ENCODE data around the gene PDE3B. TPM values are rescaled to one million over a fixed set of nuclear protein-coding genes. Genes with fewer than 3 reads are reported as not detected.

The PDE3B gene
- total and polyA plus RNA-seq, 9 of the 15 experiments (the other 6 are each of a cell fraction or from before 2014, with no cell fraction given) = 2.3 to 22.5 (median 12.2) TPM

DNA sequence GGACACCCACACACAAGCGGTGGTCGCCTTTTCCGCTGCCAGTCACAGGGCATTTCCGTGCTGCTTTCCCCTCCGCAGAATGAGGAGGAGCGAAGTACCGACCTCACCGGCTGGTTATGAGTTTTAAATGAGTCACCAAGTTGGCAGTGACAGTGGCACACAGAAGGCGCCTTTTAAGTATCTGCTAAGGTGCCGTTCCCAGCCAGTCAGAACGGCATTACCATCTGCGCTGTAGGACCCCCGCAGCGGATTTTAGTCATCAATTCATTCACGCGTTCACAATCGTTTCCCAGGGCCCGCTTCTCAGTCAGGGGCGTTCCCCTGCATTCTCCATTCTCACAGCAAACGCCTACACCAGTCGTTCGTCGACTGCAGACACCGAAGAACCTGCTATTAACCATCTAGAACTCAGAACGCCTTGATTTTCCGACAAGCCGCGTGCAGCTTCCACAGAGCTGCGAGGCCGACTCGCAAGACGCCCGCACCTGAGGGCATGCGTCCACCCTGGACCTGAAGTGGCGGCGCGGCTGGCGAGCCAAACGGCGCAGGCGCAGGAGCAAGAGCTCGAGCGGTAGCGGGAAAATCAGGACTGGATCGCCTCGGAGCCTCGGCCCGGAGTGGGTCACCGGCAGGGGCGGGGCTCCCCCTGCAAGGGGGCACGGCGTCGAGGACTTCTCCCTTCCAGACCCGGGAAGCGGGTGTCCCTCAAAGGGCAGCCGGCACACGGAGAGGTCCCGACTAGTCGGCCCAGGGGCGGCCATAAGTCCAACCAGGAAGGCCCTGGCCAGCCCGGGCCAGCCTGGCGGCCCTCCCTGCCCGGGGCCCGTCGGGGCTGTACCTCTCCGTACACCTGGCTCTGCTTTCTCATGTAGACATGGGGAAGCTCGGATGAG is 247.8 kb downstream of the PDE3B start (continued):
- TF ChIP-seq KLF6 (CRISPR knock-in tag; IDR thresholded peaks at IDR 0.05; ENCODE audit: borderline replicate concordance) (no peak), NCOR1 (IDR thresholded peaks at IDR 0.05) (no peak), TAF1 (IDR thresholded peaks at IDR 0.05; ENCODE audit: control insufficient read depth, extremely low read depth, insufficient read depth, low read length, severe bottlenecking) (peak; percentile 67), ZNF12 (CRISPR knock-in tag; IDR thresholded peaks at IDR 0.05) (no peak), ZNF699 (CRISPR knock-in tag; IDR thresholded peaks at IDR 0.05; ENCODE audit: insufficient replicate concordance) (no peak), ZNF431 (CRISPR knock-in tag; IDR thresholded peaks at IDR 0.05) (peak; percentile 86), TEAD4 (IDR thresholded peaks at IDR 0.05; ENCODE audit: low read length) (0 out of 2 replicates have a peak, but pooled peaks have one; percentile 51), TEAD4 (CRISPR knock-in tag; IDR thresholded peaks at IDR 0.05; ENCODE audit: borderline replicate concordance) (no peak; the same call in 1 of the 2 replicates), BCL6 (CRISPR knock-in tag; IDR thresholded peaks at IDR 0.05) (no peak), ZNF143 (CRISPR knock-in tag; IDR thresholded peaks at IDR 0.05) (no peak; the same call in 1 of the 2 replicates)
- TF ChIP-seq, protein P1, sequence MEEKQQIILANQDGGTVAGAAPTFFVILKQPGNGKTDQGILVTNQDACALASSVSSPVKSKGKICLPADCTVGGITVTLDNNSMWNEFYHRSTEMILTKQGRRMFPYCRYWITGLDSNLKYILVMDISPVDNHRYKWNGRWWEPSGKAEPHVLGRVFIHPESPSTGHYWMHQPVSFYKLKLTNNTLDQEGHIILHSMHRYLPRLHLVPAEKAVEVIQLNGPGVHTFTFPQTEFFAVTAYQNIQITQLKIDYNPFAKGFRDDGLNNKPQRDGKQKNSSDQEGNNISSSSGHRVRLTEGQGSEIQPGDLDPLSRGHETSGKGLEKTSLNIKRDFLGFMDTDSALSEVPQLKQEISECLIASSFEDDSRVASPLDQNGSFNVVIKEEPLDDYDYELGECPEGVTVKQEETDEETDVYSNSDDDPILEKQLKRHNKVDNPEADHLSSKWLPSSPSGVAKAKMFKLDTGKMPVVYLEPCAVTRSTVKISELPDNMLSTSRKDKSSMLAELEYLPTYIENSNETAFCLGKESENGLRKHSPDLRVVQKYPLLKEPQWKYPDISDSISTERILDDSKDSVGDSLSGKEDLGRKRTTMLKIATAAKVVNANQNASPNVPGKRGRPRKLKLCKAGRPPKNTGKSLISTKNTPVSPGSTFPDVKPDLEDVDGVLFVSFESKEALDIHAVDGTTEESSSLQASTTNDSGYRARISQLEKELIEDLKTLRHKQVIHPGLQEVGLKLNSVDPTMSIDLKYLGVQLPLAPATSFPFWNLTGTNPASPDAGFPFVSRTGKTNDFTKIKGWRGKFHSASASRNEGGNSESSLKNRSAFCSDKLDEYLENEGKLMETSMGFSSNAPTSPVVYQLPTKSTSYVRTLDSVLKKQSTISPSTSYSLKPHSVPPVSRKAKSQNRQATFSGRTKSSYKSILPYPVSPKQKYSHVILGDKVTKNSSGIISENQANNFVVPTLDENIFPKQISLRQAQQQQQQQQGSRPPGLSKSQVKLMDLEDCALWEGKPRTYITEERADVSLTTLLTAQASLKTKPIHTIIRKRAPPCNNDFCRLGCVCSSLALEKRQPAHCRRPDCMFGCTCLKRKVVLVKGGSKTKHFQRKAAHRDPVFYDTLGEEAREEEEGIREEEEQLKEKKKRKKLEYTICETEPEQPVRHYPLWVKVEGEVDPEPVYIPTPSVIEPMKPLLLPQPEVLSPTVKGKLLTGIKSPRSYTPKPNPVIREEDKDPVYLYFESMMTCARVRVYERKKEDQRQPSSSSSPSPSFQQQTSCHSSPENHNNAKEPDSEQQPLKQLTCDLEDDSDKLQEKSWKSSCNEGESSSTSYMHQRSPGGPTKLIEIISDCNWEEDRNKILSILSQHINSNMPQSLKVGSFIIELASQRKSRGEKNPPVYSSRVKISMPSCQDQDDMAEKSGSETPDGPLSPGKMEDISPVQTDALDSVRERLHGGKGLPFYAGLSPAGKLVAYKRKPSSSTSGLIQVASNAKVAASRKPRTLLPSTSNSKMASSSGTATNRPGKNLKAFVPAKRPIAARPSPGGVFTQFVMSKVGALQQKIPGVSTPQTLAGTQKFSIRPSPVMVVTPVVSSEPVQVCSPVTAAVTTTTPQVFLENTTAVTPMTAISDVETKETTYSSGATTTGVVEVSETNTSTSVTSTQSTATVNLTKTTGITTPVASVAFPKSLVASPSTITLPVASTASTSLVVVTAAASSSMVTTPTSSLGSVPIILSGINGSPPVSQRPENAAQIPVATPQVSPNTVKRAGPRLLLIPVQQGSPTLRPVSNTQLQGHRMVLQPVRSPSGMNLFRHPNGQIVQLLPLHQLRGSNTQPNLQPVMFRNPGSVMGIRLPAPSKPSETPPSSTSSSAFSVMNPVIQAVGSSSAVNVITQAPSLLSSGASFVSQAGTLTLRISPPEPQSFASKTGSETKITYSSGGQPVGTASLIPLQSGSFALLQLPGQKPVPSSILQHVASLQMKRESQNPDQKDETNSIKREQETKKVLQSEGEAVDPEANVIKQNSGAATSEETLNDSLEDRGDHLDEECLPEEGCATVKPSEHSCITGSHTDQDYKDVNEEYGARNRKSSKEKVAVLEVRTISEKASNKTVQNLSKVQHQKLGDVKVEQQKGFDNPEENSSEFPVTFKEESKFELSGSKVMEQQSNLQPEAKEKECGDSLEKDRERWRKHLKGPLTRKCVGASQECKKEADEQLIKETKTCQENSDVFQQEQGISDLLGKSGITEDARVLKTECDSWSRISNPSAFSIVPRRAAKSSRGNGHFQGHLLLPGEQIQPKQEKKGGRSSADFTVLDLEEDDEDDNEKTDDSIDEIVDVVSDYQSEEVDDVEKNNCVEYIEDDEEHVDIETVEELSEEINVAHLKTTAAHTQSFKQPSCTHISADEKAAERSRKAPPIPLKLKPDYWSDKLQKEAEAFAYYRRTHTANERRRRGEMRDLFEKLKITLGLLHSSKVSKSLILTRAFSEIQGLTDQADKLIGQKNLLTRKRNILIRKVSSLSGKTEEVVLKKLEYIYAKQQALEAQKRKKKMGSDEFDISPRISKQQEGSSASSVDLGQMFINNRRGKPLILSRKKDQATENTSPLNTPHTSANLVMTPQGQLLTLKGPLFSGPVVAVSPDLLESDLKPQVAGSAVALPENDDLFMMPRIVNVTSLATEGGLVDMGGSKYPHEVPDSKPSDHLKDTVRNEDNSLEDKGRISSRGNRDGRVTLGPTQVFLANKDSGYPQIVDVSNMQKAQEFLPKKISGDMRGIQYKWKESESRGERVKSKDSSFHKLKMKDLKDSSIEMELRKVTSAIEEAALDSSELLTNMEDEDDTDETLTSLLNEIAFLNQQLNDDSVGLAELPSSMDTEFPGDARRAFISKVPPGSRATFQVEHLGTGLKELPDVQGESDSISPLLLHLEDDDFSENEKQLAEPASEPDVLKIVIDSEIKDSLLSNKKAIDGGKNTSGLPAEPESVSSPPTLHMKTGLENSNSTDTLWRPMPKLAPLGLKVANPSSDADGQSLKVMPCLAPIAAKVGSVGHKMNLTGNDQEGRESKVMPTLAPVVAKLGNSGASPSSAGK (IDR thresholded peaks at IDR 0.05) = peak; percentile 100
- TF ChIP-seq, protein P2, sequence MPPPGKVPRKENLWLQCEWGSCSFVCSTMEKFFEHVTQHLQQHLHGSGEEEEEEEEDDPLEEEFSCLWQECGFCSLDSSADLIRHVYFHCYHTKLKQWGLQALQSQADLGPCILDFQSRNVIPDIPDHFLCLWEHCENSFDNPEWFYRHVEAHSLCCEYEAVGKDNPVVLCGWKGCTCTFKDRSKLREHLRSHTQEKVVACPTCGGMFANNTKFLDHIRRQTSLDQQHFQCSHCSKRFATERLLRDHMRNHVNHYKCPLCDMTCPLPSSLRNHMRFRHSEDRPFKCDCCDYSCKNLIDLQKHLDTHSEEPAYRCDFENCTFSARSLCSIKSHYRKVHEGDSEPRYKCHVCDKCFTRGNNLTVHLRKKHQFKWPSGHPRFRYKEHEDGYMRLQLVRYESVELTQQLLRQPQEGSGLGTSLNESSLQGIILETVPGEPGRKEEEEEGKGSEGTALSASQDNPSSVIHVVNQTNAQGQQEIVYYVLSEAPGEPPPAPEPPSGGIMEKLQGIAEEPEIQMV (tag; conservative IDR thresholded peaks at IDR 0.05; ENCODE audit: low read depth) = no peak

All from K562 (cell line).